Mammary epithelial cell (primary cell): ENCODE data around the gene HIBCH.

Source experiments
- CTCF ChIP-seq, 2 donors: IDR thresholded peaks in 1 of 2; conservative IDR thresholded peaks in 1 of 2; 2 replicates each; pipeline ENCODE4 v1.5.1; 2011 to 2012; ENCODE audit warnings: inconsistent platforms in 2 of 2, low read length in 2 of 2, mild to moderate bottlenecking in 2 of 2, control low read depth in 1 of 2, low read depth in 1 of 2; ENCODE audit not compliant: insufficient read depth in 1 of 2; ENCODE audit errors: extremely low read depth in 1 of 2
- EZH2 ChIP-seq: IDR thresholded peaks from 2 replicates; pipeline ENCODE4 v1.6.1; 2012; ENCODE audit warnings: low read length, inconsistent platforms, borderline replicate concordance

DNA sequence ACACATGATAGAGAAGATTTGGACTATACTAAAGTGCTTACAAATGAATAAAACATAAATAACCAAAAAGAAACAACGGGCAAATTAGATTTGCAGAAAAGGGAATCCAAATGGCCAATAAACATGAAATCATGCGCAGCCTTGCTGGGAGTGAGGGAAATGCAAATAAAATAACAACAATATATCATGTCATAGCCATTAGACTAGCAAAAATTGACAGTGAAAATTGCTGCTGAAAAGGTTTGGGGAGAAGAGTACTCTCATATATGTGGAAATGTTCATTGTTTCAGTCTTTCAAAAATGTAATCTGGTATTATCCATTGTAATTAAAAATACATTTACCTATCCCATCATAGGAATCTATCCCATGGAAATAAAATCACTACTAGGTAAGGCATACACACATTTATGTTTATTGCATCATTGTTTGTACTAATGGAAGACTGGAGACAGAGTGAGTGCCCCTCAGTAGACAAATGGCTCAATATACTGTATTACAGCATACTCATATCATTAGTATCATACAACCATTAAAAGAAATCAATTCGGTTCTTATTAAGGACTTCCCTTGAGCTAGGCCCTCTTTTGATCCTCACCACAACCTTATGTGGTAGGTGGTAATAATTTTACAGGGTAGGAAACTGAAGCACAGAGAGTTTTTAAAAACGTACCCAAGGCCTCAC, 163.0 kb downstream of the HIBCH start:
- TF ChIP-seq CTCF (conservative IDR thresholded peaks at IDR 0.05 in 1 of 2, IDR thresholded peaks at IDR 0.05 in 1 of 2; ENCODE audit: extremely low read depth in 1 of 2, insufficient read depth in 1 of 2, low read depth in 1 of 2, low read length in 2 of 2) (no peak), EZH2 (no peak)
